Panc1 (cell line): ENCODE measurements around the gene IFT27. TPM values are rescaled to one million over a fixed set of nuclear protein-coding genes. Genes with fewer than 3 reads are reported as not detected.

Experiments
- ATAC-seq: fragments of 200-7000 bp; cut with Tn5 transposase; 2 replicates; pipeline ENCODE4 v1.9.1; 2020; ENCODE audit warnings: mild to moderate bottlenecking, moderate library complexity
- BruUV-seq: library from RNA; stranded (reverse); fragments of 400-500 nt; replicated peaks from 2 replicates; lab custom pipeline; 2021; lab: Mats Ljungman, UMichigan
- CTCF ChIA-PET: fragments of 300-600 bp; sonication (Branson Sonifier 250); formaldehyde crosslinking; loops from one replicate; lab custom pipeline; 2022; ENCODE audit warnings: antibody characterized with exemption; lab: Charles Lee
- POLR2A ChIA-PET: fragments of 300-600 bp; sonication (Branson Sonifier 250); formaldehyde crosslinking; loops from one replicate; lab custom pipeline; 2022; ENCODE audit warnings: antibody characterized with exemption; lab: Charles Lee
- DNase-seq: peaks from one replicate; pipeline ENCODE4 v3.0.0-alpha.2; 2010; ENCODE audit warnings: low read depth, low spot score
- H3K27ac ChIP-seq: 2 replicates; pipeline ENCODE4 v1.5.1; 2011; ENCODE audit warnings: mild to moderate bottlenecking, low read length, inconsistent platforms
- H3K27me3 ChIP-seq: fragments of 200-500 bp; sonication (Bioruptor generic); 2 replicates; pipeline ENCODE4 v1.6.0; 2014; ENCODE audit warnings: low read length, inconsistent platforms; ENCODE audit not compliant: control insufficient read depth, insufficient read depth
- H3K36me3 ChIP-seq: fragments of 200-500 bp; sonication (Bioruptor generic); 2 replicates; pipeline ENCODE4 v1.5.1; 2014; ENCODE audit warnings: inconsistent platforms, mild to moderate bottlenecking, low read length, moderate library complexity; ENCODE audit not compliant: control insufficient read depth, insufficient read depth
- H3K4me1 ChIP-seq: 2 replicates; pipeline ENCODE4 v1.5.1; 2011; ENCODE audit warnings: inconsistent platforms, mild to moderate bottlenecking, low read length, moderate library complexity; ENCODE audit not compliant: control insufficient read depth, insufficient read depth
- H3K4me3 ChIP-seq, 2 experiments: 2 replicates each; pipeline ENCODE4 v1.5.1; 2011 to 2012; ENCODE audit warnings: low read depth in 2 of 2, low read length in 2 of 2, mild to moderate bottlenecking in 2 of 2, inconsistent platforms in 1 of 2, moderate library complexity in 1 of 2
- H3K9me3 ChIP-seq: fragments of 200-500 bp; sonication (Bioruptor generic); 2 replicates; pipeline ENCODE4 v1.5.1; 2014; ENCODE audit warnings: low read depth, mild to moderate bottlenecking, inconsistent platforms, low read length, moderate library complexity; ENCODE audit not compliant: control insufficient read depth, insufficient read depth
- CTCF ChIP-seq: fragments of 450-650 bp; IDR thresholded peaks from 2 replicates; pipeline ENCODE4 v1.5.1; 2017; ENCODE audit warnings: mild to moderate bottlenecking
- POLR2AphosphoS5 ChIP-seq: IDR thresholded peaks from 2 replicates; pipeline ENCODE4 v1.6.1; 2012; ENCODE audit warnings: mild to moderate bottlenecking, low read depth, low read length, moderate library complexity
- REST ChIP-seq, 2 experiments: IDR thresholded peaks; 2 replicates each; pipeline ENCODE4 v1.6.1; 2011 to 2012; ENCODE audit warnings: low read depth in 2 of 2, control low read depth in 1 of 2, low read length in 1 of 2, mild to moderate bottlenecking in 1 of 2, moderate library complexity in 1 of 2; ENCODE audit not compliant: insufficient read depth in 1 of 2
- SIN3A ChIP-seq: IDR thresholded peaks from 2 replicates; pipeline ENCODE4 v1.6.1; 2012; ENCODE audit warnings: low read depth, mild to moderate bottlenecking, low read length, moderate library complexity, borderline replicate concordance; ENCODE audit not compliant: insufficient read depth
- TCF7L2 ChIP-seq: IDR thresholded peaks from 2 replicates; pipeline ENCODE4 v1.6.1; 2011; ENCODE audit warnings: mild to moderate bottlenecking, low read depth, low read length, inconsistent platforms
- in situ Hi-C: cut with HindIII; loops from 2 replicates; pipeline ENCODE4 v1.10.0; 2016; ENCODE audit warnings: low sequenced_read_pairs, low pct_unique_long_range_greater_than_20kb
- intact Hi-C: fragments of 100-400 bp; cut with micrococcal nuclease; formaldehyde crosslinking; loops from one replicate; pipeline ENCODE4 v1.10.0; 2022; ENCODE audit not compliant: unreplicated experiment
- total RNA-seq: library from RNA; stranded (reverse); gene quantifications from one replicate; pipeline ENCODE4 v1.2.1, GENCODE V29; 2021; ENCODE audit not compliant: unreplicated experiment

The IFT27 gene
- total RNA-seq, 1 experiment from 2014 or later: 44.4 TPM

GRCh38 chr22:36809351-36809750 is 33.4 kb upstream of the IFT27 start:
- no peak for ATAC-seq
- no peak overlapping the region for H3K27ac ChIP-seq
- intact Hi-C loops (no loop called here), in situ Hi-C loops (no loop called here)
- H3K4me3 ChIP-seq: no peak overlapping the region
- H3K27me3 ChIP-seq: no peaks in the 10 kb centered on the region
- ChIA-PET POLR2A (no interaction called here), CTCF (no interaction called here)
- BruUV-seq: no TSS peak
- no peaks in the 10 kb centered on the region for H3K36me3 ChIP-seq
- no peak for DNase-seq
- no peaks in the 10 kb centered on the region for H3K4me1 ChIP-seq
- TF ChIP-seq SIN3A (no peak), TCF7L2 (no peak), POLR2AphosphoS5 (no peak), REST (IDR thresholded peaks at IDR 0.05; ENCODE audit: insufficient read depth in 1 of 2, low read depth in 2 of 2, low read length in 1 of 2) (no peak), CTCF (no peak)
- no peaks in the 10 kb centered on the region for H3K9me3 ChIP-seq

GRCh38 chr22:36808721-36809344 is 32.9 kb upstream of the IFT27 start:
- H3K4me3 ChIP-seq: no peak overlapping the region
- no peak overlapping the region for H3K27ac ChIP-seq
- no TSS peak for BruUV-seq
- TF ChIP-seq REST (IDR thresholded peaks at IDR 0.05; ENCODE audit: insufficient read depth in 1 of 2, low read depth in 2 of 2, low read length in 1 of 2) (no peak), CTCF (no peak), POLR2AphosphoS5 (no peak), SIN3A (no peak), TCF7L2 (no peak)
- ATAC-seq (no peak), DNase-seq (no peak)
- H3K27me3 ChIP-seq: no peaks in the 10 kb centered on the region
- in situ Hi-C loops (no loop called here), intact Hi-C loops (no loop called here)
- ChIA-PET CTCF (no interaction called here), POLR2A (interaction anchor here (0.6 kb wide), 1 partner anchor 495 kb away, joined by 3 read pairs; no protein-coding TSS in a partner anchor)
- no peaks in the 10 kb centered on the region for H3K9me3 ChIP-seq
- no peaks in the 10 kb centered on the region for H3K4me1 ChIP-seq
- H3K36me3 ChIP-seq: no peaks in the 10 kb centered on the region
